ENCODE results near the gene TMEM150C.

- no peak for TF ChIP-seq CTCF (IDR thresholded peaks at IDR 0.05)
- TF ChIP-seq POLR2A (IDR thresholded peaks at IDR 0.05): no peak
These were observed 109.8 kb downstream of the TMEM150C start for GRCh38 chr4:82452026-82452425.

All from heart left ventricle (tissue), 13 donors.